ENCODE data around the gene PRDM16.

PRDM16 gene

DNA sequence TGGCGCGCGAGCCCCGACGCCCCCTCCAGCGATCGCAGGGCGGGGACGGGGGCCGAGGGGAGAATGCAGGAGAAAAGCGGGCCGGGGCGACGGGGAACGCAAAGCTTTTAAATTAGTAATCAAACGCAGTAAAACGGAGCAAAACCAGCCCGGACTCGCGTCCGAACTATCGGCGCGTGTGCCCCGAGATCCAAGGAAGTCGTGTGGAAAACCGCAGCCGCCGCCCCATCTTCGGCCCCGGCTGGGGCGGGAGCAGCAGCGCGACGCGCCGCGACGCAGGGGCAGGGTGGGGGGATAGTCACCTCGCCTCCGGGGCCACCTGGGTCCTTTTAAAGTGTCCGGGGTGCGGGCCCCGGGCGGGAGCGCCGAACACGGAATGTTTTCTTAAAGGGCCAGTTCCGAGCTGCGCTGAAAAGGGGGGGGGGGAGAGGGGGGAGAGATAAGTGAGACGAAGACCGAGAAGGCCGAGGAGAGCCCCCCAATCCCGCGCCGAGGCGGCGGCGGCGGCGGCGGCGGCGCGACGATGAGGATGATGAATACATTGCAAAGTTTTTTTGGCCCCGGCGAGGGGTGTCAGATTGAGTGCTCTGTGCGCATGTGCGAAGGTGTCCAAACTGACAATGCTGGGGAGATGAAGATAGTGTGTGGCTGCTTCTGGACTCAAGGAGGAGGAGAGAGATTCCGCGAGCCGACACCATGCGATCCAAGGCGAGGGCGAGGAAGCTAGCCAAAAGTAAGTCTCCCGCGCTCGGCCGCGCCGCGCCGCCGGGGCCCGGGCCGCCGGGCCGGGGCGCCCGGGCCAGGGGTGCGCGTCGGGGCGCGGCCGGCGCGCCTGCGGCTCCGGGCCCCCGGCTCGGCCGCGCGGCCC, at the start of gene PRDM16:
PRDM16 (plus strand) TSS at position 640 of the 868 bp plus-strand sequence; CDS start at position 697, 57 bp downstream.
- peak within 1 kb of the TSS; percentile 92 for H3K9ac ChIP-seq (ENCODE audit: low read length)
- H3K4me3 ChIP-seq (ENCODE audit: low read length) = peak within 1 kb of the TSS; percentile 77
- peaks cover 5% of the 10 kb centered on the region for H3K27me3 ChIP-seq (ENCODE audit: control insufficient read depth, insufficient read depth, low read length)
- no peaks in the 10 kb centered on the region for H3K9me3 ChIP-seq (ENCODE audit: control insufficient read depth, low read length)
- H3K36me3 ChIP-seq (ENCODE audit: control insufficient read depth, insufficient read depth, low read length) = no peaks in the 10 kb centered on the region
- peaks cover 34% of the 10 kb centered on the region for H3K4me1 ChIP-seq (ENCODE audit: control insufficient read depth, insufficient read depth, low read length)

DNA sequence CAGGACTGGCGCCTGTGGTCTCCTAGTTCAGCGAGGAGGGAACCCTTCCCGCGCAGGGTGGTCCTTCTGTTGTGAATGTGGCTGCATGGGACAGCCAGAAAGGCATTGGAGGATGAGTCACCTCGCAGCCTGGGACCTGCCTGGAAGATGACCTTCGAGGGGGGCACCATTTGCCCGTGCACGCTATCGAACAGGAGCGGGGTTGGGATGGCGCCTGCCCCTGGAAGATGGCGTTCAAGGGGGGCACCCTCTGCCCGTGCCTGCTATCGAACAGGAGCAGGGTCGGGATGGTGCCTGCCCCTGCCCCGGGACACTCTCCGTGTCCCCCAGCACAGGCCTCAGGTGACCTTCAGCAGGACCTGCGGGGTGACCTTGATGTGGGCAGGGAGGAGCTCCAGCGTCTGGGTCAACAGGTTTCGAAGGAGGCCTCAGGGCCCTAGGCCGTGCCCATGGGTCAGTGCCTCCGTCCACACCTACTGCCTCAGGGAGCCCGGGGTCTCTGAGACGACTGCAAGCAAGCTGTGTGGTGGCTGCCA, 49.4 kb upstream of the PRDM16 start:
- Histone ChIP-seq H3K9me3 (ENCODE audit: control insufficient read depth, low read length) (no peaks in the 10 kb centered on the region), H3K4me3 (ENCODE audit: low read length) (no peak overlapping the region), H3K36me3 (ENCODE audit: control insufficient read depth, insufficient read depth, low read length) (no peaks in the 10 kb centered on the region), H3K27me3 (ENCODE audit: control insufficient read depth, insufficient read depth, low read length) (peaks cover 17% of the 10 kb centered on the region), H3K9ac (ENCODE audit: low read length) (no peak overlapping the region), H3K4me1 (ENCODE audit: control insufficient read depth, insufficient read depth, low read length) (no peaks in the 10 kb centered on the region)

DNA sequence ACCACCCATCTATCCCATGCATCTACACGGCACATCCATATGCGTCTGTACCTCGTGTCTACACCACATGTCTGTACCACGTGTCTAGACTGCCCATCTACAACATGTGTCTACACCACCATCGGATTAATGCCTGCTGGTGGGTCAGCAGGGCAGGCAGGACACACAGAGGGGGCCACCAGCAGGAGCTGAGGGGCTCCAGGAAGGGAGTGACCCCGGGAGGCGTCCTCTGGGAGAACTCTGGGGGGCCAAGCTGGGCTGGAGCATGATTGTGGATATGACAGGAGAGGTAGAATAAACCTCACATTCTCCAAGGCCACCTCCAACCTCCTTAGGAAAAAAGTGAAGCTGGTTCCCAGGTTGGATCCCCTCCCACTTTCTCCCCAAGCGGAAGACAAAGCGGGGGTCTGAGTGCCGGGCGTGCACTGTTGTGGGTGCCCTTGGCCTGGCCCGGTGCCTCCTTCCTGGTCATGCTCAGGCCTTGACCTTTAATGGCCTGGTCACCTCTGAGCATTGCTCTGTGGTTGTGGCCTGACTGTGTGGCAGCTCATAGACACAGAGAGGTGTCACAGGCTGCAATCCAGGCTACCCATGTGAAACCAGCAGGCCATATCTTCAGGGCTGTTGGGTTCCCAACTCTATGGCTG, 48.6 kb upstream of the PRDM16 start:
- Histone ChIP-seq H3K27me3 (ENCODE audit: control insufficient read depth, insufficient read depth, low read length) (peaks cover 10% of the 10 kb centered on the region), H3K9me3 (ENCODE audit: control insufficient read depth, low read length) (no peaks in the 10 kb centered on the region), H3K9ac (ENCODE audit: low read length) (no peak overlapping the region), H3K4me1 (ENCODE audit: control insufficient read depth, insufficient read depth, low read length) (no peaks in the 10 kb centered on the region), H3K36me3 (ENCODE audit: control insufficient read depth, insufficient read depth, low read length) (no peaks in the 10 kb centered on the region), H3K4me3 (ENCODE audit: low read length) (no peak overlapping the region)

GRCh38 chr1:3021233-3021671, 47.8 kb upstream of the PRDM16 start, which contains the start of gene ACTRT2:
ACTRT2 (plus strand) TSS chr1:3021467; CDS start chr1:3021687, 220 bp downstream.
- Histone ChIP-seq H3K4me1 (ENCODE audit: control insufficient read depth, insufficient read depth, low read length) (no peaks in the 10 kb centered on the region), H3K9ac (ENCODE audit: low read length) (no peak within 1 kb of the TSS), H3K4me3 (ENCODE audit: low read length) (no peak within 1 kb of the TSS), H3K27me3 (ENCODE audit: control insufficient read depth, insufficient read depth, low read length) (peaks cover 10% of the 10 kb centered on the region), H3K36me3 (ENCODE audit: control insufficient read depth, insufficient read depth, low read length) (no peaks in the 10 kb centered on the region), H3K9me3 (ENCODE audit: control insufficient read depth, low read length) (no peaks in the 10 kb centered on the region)

DNA sequence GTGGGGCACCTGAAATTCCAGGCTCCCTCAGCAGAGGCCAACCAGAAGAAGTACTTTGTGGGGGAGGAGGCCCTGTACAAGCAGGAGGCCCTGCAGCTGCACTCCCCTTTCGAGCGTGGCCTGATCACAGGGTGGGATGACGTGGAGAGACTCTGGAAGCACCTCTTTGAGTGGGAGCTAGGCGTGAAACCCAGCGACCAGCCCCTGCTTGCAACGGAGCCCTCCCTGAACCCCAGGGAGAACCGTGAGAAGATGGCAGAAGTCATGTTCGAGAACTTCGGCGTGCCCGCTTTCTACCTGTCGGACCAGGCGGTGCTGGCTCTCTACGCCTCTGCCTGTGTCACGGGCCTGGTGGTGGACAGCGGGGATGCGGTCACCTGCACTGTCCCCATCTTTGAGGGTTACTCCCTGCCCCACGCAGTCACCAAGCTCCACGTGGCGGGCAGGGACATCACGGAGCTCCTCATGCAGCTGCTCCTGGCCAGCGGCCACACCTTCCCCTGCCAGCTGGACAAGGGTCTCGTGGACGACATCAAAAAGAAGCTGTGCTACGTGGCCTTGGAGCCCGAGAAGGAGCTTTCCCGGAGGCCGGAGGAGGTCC, 47.1 kb upstream of the PRDM16 start:
- Histone ChIP-seq H3K9ac (ENCODE audit: low read length) (no peak overlapping the region), H3K4me3 (ENCODE audit: low read length) (no peak overlapping the region), H3K9me3 (ENCODE audit: control insufficient read depth, low read length) (no peaks in the 10 kb centered on the region), H3K27me3 (ENCODE audit: control insufficient read depth, insufficient read depth, low read length) (peaks cover 10% of the 10 kb centered on the region), H3K36me3 (ENCODE audit: control insufficient read depth, insufficient read depth, low read length) (no peaks in the 10 kb centered on the region), H3K4me1 (ENCODE audit: control insufficient read depth, insufficient read depth, low read length) (no peaks in the 10 kb centered on the region)

GRCh38 chr1:3022511-3022973, 46.5 kb upstream of the PRDM16 start:
- no peaks in the 10 kb centered on the region for H3K36me3 ChIP-seq (ENCODE audit: control insufficient read depth, insufficient read depth, low read length)
- no peak overlapping the region for H3K4me3 ChIP-seq (ENCODE audit: low read length)
- no peaks in the 10 kb centered on the region for H3K4me1 ChIP-seq (ENCODE audit: control insufficient read depth, insufficient read depth, low read length)
- no peak overlapping the region for H3K9ac ChIP-seq (ENCODE audit: low read length)
- no peaks in the 10 kb centered on the region for H3K9me3 ChIP-seq (ENCODE audit: control insufficient read depth, low read length)
- H3K27me3 ChIP-seq (ENCODE audit: control insufficient read depth, insufficient read depth, low read length) = peaks cover 5% of the 10 kb centered on the region

GRCh38 chr1:3022976-3023375, 46.0 kb upstream of the PRDM16 start:
- H3K9ac ChIP-seq (ENCODE audit: low read length) = no peak overlapping the region
- no peak overlapping the region for H3K4me3 ChIP-seq (ENCODE audit: low read length)
- no peaks in the 10 kb centered on the region for H3K36me3 ChIP-seq (ENCODE audit: control insufficient read depth, insufficient read depth, low read length)
- no peaks in the 10 kb centered on the region for H3K9me3 ChIP-seq (ENCODE audit: control insufficient read depth, low read length)
- H3K27me3 ChIP-seq (ENCODE audit: control insufficient read depth, insufficient read depth, low read length) = peaks cover 3% of the 10 kb centered on the region
- no peaks in the 10 kb centered on the region for H3K4me1 ChIP-seq (ENCODE audit: control insufficient read depth, insufficient read depth, low read length)

DNA sequence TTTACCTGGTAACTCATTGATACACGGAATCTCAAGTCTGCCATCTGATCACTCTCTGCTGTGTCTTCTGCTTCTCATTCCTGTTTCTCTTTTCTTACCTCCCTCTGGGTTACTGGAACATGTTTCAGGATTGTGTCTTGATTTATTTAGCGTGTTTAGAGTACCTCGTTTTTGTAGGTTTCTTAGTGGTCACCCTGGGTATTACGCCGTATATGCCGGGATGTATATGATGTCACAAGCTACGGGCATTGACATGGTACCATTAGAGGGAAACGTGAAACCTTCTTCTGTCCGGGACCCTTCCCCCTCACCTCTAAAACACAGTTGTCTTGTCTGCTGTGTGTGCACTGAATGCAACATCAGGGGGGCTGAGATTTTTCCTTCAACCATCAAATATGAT, 45.0 kb upstream of the PRDM16 start:
- H3K9me3 ChIP-seq (ENCODE audit: control insufficient read depth, low read length) = no peaks in the 10 kb centered on the region
- no peaks in the 10 kb centered on the region for H3K4me1 ChIP-seq (ENCODE audit: control insufficient read depth, insufficient read depth, low read length)
- H3K9ac ChIP-seq (ENCODE audit: low read length) = no peak overlapping the region
- peaks cover 9% of the 10 kb centered on the region for H3K27me3 ChIP-seq (ENCODE audit: control insufficient read depth, insufficient read depth, low read length)
- H3K4me3 ChIP-seq (ENCODE audit: low read length) = no peak overlapping the region
- no peaks in the 10 kb centered on the region for H3K36me3 ChIP-seq (ENCODE audit: control insufficient read depth, insufficient read depth, low read length)

- Histone ChIP-seq H3K27me3 (ENCODE audit: control insufficient read depth, insufficient read depth, low read length) (peaks cover 12% of the 10 kb centered on the region), H3K9ac (ENCODE audit: low read length) (no peak overlapping the region), H3K36me3 (ENCODE audit: control insufficient read depth, insufficient read depth, low read length) (no peaks in the 10 kb centered on the region), H3K9me3 (ENCODE audit: control insufficient read depth, low read length) (no peaks in the 10 kb centered on the region), H3K4me1 (ENCODE audit: control insufficient read depth, insufficient read depth, low read length) (no peaks in the 10 kb centered on the region), H3K4me3 (ENCODE audit: low read length) (no peak overlapping the region)
Observed at GRCh38 chr1:3024588-3024987, 44.4 kb upstream of the PRDM16 start.

DNA sequence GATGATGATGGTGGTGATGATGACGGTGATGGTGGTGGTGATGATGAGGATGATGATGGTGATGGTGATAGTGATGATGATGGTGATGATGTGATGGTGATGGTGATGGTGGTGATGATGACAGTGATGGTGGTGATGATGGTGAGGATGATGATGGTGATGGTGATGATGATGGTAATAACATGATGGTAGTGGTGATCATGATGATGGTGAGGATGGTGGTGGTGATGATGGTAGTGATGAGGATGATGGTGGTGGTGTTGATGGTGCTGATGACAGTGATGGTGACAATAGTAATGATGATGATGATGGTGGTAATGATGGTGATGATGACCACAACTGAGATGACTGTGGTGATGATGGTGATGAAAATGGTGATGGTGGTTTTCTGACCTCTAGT, 42.9 kb upstream of the PRDM16 start:
- Histone ChIP-seq H3K36me3 (ENCODE audit: control insufficient read depth, insufficient read depth, low read length) (no peaks in the 10 kb centered on the region), H3K9me3 (ENCODE audit: control insufficient read depth, low read length) (no peaks in the 10 kb centered on the region), H3K4me3 (ENCODE audit: low read length) (no peak overlapping the region), H3K9ac (ENCODE audit: low read length) (no peak overlapping the region), H3K4me1 (ENCODE audit: control insufficient read depth, insufficient read depth, low read length) (no peaks in the 10 kb centered on the region), H3K27me3 (ENCODE audit: control insufficient read depth, insufficient read depth, low read length) (peaks cover 12% of the 10 kb centered on the region)

DNA sequence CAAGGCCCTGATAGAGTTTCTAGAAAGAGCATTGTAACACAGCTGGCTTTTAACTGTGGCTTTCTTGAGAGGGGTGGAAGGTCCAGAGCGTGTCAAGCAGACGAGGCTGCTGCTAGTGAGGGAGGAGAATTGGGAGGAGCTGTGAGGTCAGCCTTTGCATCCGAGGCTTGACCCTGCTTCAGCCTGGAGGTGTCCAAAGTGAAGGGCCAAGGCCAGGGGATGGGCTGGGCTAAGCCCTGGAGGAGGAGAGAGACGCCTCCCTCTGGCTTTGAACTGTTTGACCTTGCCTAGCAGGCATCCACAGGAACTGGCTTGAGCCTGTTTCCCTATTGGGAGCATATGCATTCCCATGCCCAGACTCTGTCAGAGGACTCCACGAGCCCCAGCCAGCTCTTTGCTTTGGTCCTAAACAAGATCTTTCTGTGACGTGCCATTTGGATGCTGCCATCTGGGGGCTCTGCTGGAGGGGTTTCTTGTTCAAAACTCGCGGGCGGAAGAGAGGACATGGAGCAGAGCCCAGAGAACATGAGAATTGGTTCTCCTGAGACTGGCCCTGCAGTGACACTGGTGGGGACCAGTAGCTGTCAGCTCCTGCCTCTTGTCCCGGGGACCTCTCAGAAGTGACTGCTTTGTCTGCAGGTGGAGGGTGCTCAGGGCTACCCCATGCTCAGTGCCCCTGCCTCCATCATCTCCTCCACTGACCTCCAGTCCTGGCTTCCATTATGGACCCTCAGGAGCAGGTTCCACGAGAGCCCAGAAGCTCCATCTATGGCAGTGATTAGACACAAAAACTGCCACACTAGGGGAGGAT, 42.2 kb upstream of the PRDM16 start:
- Histone ChIP-seq H3K9ac (ENCODE audit: low read length) (no peak overlapping the region), H3K27me3 (ENCODE audit: control insufficient read depth, insufficient read depth, low read length) (peaks cover 12% of the 10 kb centered on the region), H3K4me3 (ENCODE audit: low read length) (no peak overlapping the region), H3K4me1 (ENCODE audit: control insufficient read depth, insufficient read depth, low read length) (no peaks in the 10 kb centered on the region), H3K36me3 (ENCODE audit: control insufficient read depth, insufficient read depth, low read length) (no peaks in the 10 kb centered on the region), H3K9me3 (ENCODE audit: control insufficient read depth, low read length) (no peaks in the 10 kb centered on the region)
